HG03439 (cell line): ENCODE results near the gene TAF15.
A peak's percentile ranks its signal among the peaks of the same experiment; 100 is the strongest.

ENCODE experiments used
- ATAC-seq: cut with Tn5 transposase; IDR thresholded peaks from one replicate; pipeline ENCODE4 v1.9.1; 2021; ENCODE audit warnings: mild to moderate bottlenecking, moderate library complexity; ENCODE audit not compliant: unreplicated experiment

TAF15 gene

DNA sequence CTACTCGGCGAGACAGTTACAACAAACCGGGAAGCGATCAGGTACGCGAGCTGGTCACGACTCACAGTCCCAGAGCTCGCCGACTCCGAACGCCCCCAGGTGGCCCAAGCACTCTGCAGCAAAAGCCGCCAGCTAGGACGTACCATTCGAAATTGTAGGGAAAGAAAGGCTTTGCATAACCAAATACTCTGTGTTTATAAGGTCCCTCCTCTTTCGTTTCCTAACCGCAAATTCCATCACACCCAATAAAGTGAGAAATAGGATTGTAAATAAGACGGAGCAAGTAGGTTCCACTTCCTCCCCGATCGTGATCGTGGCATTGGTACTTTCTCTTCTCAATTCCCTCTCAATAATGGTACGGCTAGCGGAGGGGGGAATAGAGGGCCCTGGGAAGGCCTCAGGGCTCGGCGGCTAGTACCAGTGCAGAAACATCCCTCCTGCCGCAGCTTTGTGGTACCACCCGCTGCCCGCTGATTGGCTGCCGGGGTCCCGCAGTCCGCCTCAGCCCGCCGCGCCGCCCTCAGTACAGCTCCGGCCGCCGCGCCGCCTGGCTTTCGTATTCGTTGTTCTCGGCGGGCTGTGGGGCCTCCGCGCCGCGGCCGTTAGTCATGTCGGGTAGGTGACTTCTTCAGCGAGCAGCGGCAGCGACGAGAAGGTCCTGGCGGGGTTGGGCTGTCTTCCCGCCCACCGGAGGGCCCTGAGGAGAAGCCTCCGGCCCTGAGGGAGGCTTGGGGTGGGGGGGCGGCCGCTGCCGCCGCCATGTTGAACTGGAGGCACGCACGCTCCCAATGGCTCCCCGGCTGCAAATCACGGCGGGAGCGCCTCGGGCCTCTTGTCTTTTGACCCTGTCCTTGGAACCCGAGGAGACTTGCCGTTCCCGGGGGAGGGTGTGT lies at the start of gene TAF15:
TAF15 (plus strand) TSS at position 523 of the 893 bp plus-strand sequence; CDS start at position 609, 86 bp downstream.
- peak; percentile 90 for ATAC-seq

DNA sequence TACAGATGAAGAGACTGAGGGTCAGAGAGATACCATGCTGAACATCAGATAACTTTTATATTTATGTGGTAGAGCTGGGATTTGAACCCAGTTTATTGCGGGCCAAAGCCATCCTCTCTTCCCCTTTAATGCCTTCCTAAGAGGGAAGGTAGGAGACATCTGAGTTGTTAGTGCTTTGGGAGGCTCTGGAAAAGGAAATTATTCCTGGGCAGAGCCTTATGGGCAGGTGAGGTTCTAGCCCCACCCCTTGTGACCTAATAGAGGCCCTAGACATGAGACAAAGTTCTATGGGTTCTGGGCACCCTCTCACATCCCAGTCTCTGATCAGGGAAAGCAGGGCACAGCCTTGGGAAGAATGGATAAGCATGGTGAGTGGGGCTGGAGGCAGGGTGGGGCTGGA lies 48.7 kb upstream of the TAF15 start, which contains the start of gene C17orf50:
C17orf50 (plus strand) TSS at position 301 of the 400 bp plus-strand sequence; CDS start at position 356, 55 bp downstream.
- no peak for ATAC-seq

DNA sequence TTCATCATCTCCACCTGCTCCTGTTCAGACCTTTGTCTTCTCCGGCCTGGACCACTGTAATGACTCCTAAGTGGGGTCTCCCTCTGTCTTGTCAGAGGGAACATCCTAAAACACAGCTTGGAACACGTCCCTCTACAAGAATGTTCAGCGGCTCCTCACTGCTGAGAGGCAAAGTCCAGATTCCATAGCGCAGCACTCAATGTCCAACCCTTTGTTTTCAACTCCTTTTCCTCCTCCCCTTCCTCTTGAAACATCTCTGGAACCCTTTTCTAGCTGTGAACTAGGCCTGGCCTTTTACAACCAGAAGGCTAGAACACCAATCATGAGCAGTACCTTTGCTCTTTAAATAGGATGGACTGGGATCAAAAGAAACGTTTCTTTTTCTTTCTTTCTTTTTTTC lies 47.7 kb upstream of the TAF15 start:
- no peak for ATAC-seq

DNA sequence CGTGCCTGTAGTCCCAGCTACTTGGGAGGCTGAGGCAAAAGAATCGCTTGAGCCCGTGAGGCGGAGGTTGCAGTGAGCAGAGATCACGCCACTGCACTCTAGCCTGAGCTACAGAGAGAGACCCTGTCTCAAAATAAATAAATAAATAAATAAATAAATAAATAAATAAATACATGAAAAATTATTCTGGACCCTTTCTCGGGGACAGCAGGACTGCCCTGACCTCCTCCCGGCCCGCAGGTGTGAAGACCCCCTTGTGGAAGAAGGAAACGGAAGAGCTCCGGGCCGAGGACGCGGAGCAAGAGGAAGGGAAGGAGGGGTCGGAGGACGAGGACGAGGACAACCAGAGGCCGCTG lies 45.5 kb upstream of the TAF15 start:
- no peak for ATAC-seq

DNA sequence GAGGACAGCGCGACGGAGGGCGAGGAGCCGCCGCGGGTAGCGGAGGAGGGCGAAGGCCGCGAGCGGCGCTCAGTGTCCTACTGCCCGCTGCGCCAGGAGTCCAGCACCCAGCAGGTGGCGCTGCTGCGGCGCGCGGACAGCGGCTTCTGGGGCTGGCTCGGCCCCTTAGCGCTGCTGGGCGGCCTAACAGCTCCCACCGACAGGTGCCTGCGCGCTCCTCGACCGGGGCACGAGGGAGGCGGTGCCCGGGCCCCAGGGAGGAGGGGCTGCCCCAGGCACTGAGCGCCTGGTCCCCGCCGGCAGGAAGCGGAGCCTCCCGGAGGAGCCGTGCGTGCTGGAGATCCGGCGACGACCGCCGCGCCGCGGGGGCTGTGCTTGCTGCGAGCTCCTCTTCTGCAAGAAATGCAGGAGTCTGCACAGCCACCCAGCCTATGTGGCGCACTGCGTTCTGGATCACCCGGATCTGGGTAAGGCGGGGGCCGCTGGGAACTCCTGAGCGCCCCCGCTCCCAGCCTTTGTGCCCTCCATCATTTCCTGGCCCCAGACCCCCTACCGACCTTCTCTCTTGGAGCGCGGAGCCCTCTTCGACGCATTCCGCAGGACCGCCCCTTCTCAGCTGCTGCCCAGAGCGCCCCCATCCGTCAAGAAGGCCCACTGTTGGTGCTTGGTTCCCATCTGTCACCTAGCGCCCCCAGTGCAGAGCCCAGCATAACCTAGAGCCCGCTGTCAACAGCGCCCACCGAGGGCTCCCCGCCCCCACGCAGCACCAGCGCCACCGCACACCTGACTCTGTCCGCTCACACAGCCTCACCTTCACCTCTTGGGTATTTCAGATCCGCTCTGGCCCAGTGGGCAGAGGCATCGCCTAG lies 44.9 kb upstream of the TAF15 start:
- ATAC-seq: peak; percentile 74

DNA sequence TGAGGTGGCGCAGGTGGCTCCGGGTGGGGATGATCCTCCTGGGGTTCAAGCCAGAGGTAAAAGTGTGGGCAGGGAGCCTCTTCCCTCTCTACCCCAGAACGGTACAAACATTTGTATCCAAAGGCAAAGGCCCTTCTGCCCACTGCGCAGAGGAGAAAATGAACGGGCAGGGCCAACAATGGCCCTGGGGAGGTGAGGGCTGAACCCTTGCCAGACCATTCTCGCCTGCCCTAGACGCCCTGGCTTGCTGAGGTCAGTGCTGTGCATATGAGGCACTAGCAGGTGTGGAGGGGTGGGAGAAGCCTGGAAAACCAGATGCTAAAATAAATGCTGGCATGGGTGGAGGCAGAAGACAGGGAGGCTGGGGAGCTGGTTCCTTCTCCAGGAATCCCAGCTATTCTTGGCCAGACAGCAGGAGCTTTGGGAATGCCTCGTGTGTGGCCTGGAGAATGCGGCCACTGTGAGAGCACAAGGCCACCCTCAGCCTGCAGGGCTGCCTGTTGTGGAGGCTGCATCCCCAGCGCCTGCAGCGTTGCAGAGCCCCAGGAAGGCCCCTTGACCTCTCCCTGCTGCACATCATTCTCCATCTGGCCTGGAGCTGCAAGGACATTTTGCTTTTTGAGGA lies 44.1 kb upstream of the TAF15 start:
- ATAC-seq: no peak

DNA sequence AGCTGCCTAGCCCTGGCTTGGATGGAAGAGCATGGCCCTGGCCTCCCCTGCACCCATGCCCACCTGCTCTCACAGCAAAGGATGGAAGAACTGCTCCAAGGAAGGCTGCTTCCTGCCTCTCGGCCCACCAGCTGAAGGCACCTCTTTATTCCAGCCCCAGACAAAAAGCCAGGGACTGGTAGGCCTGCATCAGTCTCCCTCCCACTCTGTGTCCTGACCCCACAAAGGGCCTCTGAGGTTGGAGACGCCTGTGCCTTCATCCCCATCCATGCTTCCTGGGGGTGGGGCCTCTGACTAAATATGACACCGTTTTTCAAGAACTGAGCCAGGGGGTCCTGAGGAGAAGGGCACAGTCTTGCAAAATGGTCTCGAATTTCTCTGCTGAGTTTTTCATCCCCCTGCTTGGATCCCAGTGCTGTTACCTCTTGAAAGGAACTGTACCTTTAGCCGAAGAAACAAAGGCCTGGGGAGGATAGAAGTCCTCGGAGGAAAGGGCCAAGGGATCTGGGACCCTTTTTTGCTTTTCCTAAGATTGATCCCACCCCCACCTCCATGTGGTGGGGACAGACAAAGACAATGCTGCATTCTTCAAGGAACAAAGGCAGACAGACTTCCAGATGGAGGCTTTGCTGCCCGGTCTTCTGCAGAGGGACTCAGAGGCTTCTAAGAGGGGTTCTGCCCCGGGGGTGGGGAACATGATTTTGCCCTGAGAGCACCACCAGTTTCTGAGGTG lies 43.4 kb upstream of the TAF15 start:
- no peak for ATAC-seq

DNA sequence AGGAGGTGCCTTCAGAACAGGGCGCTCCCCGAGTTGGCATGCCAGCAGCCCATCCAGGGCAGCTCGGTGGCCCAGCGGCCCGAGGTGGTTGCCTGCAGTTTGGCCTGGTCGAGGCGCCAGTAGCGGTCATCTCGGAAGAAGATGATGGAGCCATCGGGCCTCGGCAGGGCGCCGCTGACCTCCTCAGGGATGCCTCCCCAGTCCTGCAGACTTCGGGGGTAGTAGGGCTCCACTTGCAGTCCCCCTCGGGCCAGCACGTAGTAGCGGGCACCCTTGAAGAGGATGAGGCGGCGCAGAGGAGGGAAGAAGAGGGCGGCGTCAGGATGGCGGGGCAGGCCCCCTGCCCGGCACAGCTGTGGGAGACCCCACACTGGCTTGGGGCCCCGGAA lies 42.8 kb upstream of the TAF15 start:
- ATAC-seq: no peak

DNA sequence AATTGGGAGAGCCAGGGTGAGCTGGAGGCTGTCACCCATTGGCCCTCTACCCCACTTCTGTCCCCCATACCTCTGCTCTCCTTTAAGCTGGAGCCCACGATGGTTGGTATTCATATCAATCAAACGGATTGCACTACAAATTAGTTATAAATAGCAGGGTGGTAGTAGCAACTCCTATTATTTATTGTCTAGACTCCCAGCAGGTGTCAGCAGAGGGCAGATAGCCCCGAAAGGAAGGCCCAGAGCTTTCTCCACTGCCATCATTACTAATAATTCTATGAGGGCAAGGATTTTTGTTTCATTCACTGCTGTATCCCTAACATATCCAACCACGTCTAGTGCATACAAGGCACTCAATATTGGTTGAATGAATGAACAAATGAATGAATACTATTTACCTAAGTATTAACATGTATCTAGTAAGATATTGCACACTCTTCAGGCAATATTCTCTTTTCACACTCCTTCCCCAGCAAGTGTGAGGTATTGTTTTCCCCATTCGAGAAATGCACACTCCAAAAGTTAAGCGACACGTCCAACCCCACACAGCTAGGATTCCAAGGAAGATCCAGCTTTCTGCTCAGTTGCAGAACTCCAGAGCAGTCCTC lies 42.3 kb upstream of the TAF15 start:
- ATAC-seq: no peak

DNA sequence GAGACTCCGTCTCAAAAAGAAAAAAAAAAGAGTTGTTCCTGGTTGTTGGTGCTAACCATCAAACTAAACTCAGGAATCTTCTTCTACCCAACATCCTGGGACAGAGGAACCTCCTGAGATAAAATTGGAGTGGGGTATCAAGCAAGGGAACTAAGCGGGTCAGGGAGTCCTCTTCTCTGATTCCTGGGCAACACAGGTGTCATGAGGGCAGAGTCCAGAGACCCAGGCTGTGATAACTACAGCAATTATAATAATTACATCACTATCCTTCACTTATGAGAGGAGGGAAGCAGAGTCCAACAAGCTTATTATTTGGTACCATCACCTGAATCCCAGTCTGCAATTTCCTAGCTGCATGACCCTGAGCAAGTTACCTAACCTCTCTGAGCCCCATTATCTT lies 40.5 kb upstream of the TAF15 start:
- no peak for ATAC-seq

DNA sequence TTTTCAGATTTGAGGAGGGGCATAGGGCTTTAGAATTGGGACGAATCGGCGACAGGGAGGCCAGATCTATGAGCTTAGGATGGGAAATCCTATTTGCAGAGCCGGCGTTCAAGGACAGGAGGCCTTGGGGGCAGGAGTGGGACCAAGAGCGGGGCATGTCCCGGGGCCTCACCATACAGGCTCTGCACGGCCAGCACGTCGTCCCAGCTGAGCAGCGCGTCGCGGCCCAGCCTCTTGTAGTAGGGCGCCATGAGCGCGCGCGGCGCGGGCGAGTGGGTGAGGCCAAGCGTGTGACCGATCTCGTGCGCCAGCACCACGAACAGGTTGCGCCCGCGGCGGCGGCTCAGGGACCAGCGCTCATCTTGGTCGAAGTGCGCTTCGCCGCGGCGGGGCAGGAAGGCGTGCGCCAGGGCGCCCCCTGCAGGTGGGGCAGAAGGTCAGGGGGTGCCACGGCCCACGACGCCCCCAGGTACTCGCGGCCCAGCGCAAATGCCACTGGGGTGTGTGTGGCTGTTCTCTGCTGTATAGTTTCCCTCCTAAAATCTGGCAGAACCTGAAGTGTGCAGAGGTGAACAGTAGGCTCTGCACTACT lies 39.3 kb upstream of the TAF15 start:
- ATAC-seq: no peak

DNA sequence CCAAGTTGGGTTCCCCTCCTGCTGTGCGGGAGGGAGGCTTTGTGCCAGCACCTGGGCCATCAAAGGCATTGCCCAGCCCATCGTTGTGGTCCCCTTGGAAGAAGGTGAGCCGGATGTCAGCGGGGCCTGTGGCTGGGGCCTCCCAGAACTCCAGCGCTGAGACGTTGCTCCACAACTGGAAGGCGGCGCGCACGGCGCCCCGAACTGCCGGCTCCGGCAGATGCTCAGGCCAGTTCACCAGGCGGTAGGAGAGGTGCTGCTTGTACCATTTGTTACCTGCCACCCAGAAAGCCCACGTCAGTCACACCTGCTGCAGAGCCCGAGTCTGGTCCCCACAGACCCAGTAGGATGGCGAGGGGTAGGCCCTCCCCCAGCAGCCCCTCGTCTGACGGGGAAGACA lies 36.2 kb upstream of the TAF15 start:
- no peak for ATAC-seq

DNA sequence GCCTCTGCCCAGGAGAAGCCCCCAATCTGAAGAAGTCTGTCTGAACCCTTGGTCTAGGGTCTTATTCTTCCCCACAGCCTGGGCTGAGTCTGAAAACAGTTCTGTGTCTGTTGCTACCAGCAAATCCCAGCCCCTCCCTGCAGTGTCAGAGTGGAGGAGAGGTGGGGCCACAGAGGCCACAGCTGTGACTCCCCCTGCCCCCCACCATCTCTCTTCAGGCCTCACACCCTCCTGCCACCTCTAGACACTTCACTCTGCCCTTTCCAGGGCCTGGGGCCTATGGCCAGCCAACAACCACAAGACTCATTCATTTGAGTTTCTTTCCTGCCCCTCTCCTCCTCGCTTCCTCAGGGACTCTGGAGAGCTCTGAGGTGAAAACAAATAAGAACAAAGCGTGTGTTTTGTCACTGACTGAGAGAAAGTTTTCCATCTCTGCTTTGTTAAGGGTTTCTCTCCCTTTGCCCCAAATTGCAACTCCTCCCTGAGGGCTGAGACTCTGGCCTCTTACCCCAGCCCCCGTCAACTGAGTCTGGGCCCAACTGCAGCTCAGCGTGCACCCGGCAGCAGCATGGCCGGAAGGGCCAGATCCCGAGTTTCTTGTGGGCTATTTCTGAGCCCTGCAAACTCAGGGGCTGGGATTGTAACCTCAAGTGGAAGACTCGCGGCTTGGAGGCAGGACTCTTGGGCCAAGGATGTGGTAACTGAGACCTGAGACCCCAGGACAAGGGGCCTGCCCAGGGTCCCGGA lies 35.4 kb upstream of the TAF15 start:
- no peak for ATAC-seq

DNA sequence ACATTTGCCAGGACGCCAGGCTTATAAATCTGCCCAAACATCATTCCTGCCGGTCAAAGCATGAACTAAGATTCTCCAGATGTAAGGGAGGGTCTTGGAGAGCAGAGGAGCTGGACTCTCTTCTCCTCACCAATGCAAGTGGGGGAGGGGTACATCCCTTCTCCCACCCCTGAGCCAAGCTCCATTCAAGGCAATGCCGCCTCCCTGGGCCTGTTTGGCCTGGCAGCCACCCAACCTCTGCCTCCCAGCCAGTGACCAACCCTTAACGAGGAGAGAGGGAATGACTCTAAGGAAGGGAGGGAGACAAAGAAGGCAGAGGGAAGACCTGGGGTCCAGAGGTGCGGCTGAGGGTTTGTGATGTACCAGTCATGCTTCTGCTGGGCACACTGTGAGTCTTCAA lies 34.8 kb upstream of the TAF15 start:
- ATAC-seq: no peak

DNA sequence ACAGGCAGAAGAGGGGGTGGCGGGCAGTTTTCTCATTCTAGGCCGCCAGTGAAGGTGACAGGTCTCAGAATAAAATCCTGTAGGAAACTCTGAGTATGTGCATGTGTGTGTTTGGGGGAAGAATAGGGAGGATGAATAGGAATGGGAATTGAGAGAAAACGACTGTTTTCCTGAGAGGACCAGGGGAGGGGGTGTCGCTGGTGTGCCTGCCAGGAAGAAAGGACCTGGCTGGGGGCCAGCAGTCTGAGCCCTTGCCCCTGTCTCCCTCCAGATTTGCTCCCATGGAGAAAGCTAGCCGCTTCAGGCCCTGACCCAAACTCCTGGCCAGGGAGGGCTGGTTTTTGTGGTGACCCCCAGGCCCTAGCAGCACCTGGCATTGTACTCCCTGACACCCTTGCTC lies 34.2 kb upstream of the TAF15 start:
- ATAC-seq: no peak

DNA sequence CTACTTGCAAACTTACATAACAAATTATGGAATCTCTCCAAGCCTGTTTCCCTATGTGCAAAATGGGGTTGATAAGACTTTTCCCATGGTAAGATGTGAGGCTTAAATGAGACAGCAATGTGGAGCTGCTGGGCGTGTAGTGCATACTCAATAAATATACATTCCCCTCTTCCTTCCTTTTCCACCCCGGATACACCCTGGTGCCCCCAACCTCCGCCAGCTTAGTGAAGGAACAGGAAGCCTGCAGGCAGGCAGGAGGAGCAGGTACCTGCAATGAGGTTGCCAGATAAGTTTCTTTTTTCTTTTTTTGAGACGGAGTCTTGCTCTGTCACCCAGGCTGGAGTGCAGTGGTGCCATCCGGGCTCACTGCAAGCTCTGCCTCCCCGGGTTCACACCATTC lies 33.7 kb upstream of the TAF15 start:
- no peak for ATAC-seq

DNA sequence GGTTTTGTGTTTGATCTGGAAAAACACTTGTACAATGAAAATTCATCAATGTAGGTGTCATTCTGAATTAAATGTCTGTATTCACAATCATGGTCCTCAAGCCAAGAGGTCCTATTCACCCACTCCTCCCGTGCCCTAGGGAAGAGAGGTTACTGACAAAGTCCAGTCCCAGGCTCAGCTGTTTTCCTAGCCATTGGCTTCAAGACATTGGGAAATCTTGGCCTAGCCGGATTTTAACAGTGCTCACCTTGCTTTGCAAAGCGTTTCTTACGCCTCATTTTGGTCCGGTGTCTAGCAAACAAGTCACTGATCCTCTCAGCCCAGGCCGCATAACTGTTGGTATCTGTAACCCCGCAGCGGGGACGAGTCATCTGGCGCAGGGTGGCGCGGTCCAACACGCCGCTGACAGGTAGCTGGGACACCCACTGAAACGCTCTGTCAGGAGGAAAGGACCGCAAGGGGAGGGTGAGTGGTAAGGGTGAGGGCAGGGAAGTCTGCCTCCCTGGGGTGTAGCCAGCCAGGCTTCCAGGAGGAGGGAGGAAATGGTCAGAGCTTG lies 30.6 kb upstream of the TAF15 start:
- no peak for ATAC-seq

DNA sequence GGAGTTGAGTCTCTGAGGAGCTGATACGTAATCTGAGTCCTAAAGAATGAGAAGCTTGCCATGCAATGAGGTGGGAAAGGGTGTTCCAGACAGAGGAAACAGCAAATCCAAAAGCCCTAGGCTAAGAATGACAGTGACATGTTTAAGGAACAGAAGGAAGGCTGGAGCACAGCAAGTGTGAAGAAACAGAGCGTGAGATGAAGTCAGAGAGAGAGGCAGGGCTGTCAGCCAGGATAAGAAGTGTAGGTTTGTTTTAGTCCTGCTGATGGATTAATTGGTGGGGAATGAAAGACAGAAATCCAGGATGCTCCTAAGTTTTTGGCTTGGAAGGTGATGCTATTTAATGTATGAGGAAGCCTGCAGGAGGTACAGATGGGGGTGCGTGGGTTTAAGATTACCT lies 28.3 kb upstream of the TAF15 start:
- no peak for ATAC-seq

DNA sequence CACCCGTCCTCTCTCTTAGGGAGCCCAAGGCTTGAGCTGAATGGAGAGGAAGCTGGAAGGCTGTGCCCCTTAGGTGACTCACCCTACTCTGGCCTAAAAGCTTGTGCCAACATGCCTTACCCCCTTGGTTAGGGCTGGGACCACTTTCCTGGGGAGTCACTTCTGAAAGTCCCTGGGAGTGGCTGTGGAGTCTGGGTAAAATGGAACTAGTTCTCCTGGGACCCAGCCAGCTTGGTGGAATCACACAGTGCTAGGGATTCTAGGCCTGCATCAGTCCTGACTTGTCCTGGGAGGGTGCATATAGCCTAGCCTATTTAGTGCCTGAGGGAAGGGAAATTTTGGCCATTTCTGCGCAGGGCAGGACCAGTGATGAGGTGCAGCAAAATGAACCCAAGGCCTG lies 24.4 kb upstream of the TAF15 start:
- ATAC-seq: no peak
